ENCODE measurements around the gene TIMP3. TPM values are rescaled to one million over a fixed set of nuclear protein-coding genes. Genes with fewer than 3 reads are reported as not detected.

Gene TIMP3
- total and polyA plus RNA-seq, 2 donors (not counting 3 experiments of a cell fraction or from before 2014, with no cell fraction given) = 0.22 to 2.0 TPM

DNA sequence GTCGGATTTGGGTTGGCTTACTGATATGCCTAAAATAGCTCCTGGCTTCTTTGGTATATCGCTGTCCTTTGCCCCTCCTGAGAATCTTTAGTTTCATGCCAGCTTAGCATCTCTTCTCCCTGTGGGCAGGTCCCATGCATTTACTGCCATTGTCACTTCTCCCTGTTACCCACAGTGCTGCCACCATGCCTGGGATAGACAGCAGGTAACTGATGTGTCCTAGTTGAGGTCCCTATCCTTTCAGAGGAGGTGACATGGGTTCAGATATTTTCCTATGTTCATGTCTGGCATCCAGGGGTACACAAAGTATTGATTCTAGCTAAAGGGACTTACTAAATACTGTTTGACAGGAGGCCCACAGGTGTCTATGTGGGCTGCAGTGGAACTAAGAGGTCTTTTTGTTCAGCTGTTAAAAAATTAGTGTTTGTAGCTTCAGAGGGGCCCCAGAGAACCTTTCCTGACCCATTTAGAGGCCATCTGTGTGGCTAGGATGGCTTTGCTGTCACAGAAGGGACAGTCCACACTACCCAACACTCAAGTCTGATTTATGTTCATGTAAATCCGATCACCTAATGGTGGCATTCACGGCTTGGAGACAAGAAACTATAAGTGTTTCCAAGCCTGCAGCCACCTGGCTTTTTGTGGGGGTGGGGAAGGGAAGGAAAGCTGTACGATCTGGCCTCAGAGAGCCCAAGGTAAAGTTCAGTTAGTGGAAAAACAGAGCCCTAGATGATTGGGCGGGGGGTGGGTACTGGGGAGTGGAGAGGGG is 8.5 kb downstream of the TIMP3 start:
- POLR2A ChIA-PET = no interaction called here
- DNase-seq (ENCODE audit: low read depth, low spot score) = no peak
- Histone ChIP-seq H3K9me1 (replicated peaks; ENCODE audit: control insufficient read depth, extremely low read depth, insufficient read depth, low read length) (no peaks in the 10 kb centered on the region), H3K4me2 (ENCODE audit: insufficient read depth, low read length) (no peak overlapping the region), H3K4me1 (ENCODE audit: control insufficient read depth, extremely low read depth, insufficient read depth, low read length) (no peaks in the 10 kb centered on the region), H3K9me3 (replicated peaks; ENCODE audit: control insufficient read depth, insufficient read depth, low read length) (peaks cover 3% of the 10 kb centered on the region), H3K79me2 (ENCODE audit: control insufficient read depth, insufficient read depth, low read length) (no peaks in the 10 kb centered on the region), H3K9ac (replicated peaks; ENCODE audit: extremely low read depth, insufficient read depth, low read length) (no peak overlapping the region), H3K27ac (ENCODE audit: insufficient read depth, low read depth, low read length) (no peak overlapping the region), H3K36me3 (ENCODE audit: control insufficient read depth in 2 of 2, extremely low read depth in 1 of 2, insufficient read depth in 2 of 2, low read length in 2 of 2) (no peaks in the 10 kb centered on the region), H2AFZ (ENCODE audit: low read depth, low read length) (no peak overlapping the region), H3K27me3 (ENCODE audit: control insufficient read depth in 2 of 2, insufficient read depth in 2 of 2, low read length in 2 of 2) (no peaks in the 10 kb centered on the region), H3K4me3 (replicated peaks in 1 of 3; ENCODE audit: insufficient read depth in 1 of 3, low read depth in 1 of 3, low read length in 3 of 3) (no peak overlapping the region), H4K20me1 (replicated peaks; ENCODE audit: control insufficient read depth, extremely low read depth, insufficient read depth, low read length) (no peaks in the 10 kb centered on the region)
- no TSS peak for BruUV-seq (replicated peaks)
- dilution Hi-C loops (cut with MboI; ENCODE audit: extremely low pct_ligation_motif_present, low sequenced_read_pairs) (no loop called here), intact Hi-C loops (cut with micrococcal nuclease) (no loop called here)
- CTCF ChIA-PET = no interaction called here
- no peak for FAIRE-seq
- TF ChIP-seq FOS (IDR thresholded peaks at IDR 0.05; ENCODE audit: borderline replicate concordance, insufficient read depth, low read length) = no peak

DNA sequence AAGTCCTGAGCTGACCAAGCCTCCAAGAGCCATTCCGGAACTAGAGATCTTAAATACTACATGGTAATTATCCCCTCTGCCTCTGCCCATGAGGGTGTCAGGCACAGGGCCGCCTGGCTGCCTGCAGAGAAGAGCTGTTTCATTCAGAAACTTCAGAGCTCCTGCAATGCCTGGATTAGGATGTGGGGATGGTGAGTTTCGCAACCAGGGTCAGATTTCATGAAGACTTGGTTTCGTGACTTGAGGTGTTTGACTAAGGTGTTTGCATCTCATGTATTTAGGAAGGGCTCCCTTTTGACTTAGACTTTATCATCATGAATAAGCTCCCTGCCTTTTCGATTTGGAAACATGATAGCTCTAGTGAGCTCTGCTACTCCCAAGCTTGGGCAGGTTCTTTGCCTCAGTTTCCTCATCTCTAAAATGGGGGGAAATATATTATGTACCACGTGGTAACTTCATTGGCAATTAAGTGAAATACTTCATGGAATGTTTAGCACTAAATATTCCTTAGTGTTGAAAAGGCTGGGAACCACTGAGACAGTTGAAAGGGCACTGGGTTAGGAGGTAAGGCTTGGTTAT is 9.1 kb downstream of the TIMP3 start:
- Histone ChIP-seq H3K4me3 (replicated peaks in 1 of 3; ENCODE audit: insufficient read depth in 1 of 3, low read depth in 1 of 3, low read length in 3 of 3) (no peak overlapping the region), H3K79me2 (ENCODE audit: control insufficient read depth, insufficient read depth, low read length) (no peaks in the 10 kb centered on the region), H2AFZ (ENCODE audit: low read depth, low read length) (no peak overlapping the region), H3K9me3 (replicated peaks; ENCODE audit: control insufficient read depth, insufficient read depth, low read length) (peaks cover 3% of the 10 kb centered on the region), H3K27me3 (ENCODE audit: control insufficient read depth in 2 of 2, insufficient read depth in 2 of 2, low read length in 2 of 2) (no peaks in the 10 kb centered on the region), H4K20me1 (replicated peaks; ENCODE audit: control insufficient read depth, extremely low read depth, insufficient read depth, low read length) (no peaks in the 10 kb centered on the region), H3K27ac (ENCODE audit: insufficient read depth, low read depth, low read length) (no peak overlapping the region), H3K4me2 (ENCODE audit: insufficient read depth, low read length) (no peak overlapping the region), H3K9me1 (replicated peaks; ENCODE audit: control insufficient read depth, extremely low read depth, insufficient read depth, low read length) (no peaks in the 10 kb centered on the region), H3K4me1 (ENCODE audit: control insufficient read depth, extremely low read depth, insufficient read depth, low read length) (no peaks in the 10 kb centered on the region), H3K9ac (replicated peaks; ENCODE audit: extremely low read depth, insufficient read depth, low read length) (no peak overlapping the region), H3K36me3 (ENCODE audit: control insufficient read depth in 2 of 2, extremely low read depth in 1 of 2, insufficient read depth in 2 of 2, low read length in 2 of 2) (no peaks in the 10 kb centered on the region)
- POLR2A ChIA-PET = no interaction called here
- intact Hi-C loops (cut with micrococcal nuclease) = no loop called here
- FAIRE-seq = no peak
- CTCF ChIA-PET = no interaction called here
- dilution Hi-C loops (cut with MboI; ENCODE audit: extremely low pct_ligation_motif_present, low sequenced_read_pairs) = no loop called here
- no TSS peak for BruUV-seq (replicated peaks)
- DNase-seq (ENCODE audit: low read depth, low spot score) = no peak
- TF ChIP-seq FOS (IDR thresholded peaks at IDR 0.05; ENCODE audit: borderline replicate concordance, insufficient read depth, low read length) (no peak), GATA2 (IDR thresholded peaks at IDR 0.05; ENCODE audit: insufficient read depth, insufficient read length, low read depth, low read length) (no peak), JUN (IDR thresholded peaks at IDR 0.05; ENCODE audit: borderline replicate concordance, insufficient read depth, insufficient read length, low read depth) (no peak)
